GM08714 (cell line): Measurements from ENCODE around the gene CPVL.

Source experiments
- H3K4me3 ChIP-seq: fragments of 200-500 bp; sonication (Bioruptor generic); 2 replicates; pipeline ENCODE4 v1.5.1; 2014; ENCODE audit warnings: mild to moderate bottlenecking, low read length, inconsistent platforms
- ZNF274 ChIP-seq: IDR thresholded peaks from 2 replicates; pipeline ENCODE4 v1.6.1; 2012; ENCODE audit warnings: mild to moderate bottlenecking, low read depth, low read length

CPVL gene

DNA sequence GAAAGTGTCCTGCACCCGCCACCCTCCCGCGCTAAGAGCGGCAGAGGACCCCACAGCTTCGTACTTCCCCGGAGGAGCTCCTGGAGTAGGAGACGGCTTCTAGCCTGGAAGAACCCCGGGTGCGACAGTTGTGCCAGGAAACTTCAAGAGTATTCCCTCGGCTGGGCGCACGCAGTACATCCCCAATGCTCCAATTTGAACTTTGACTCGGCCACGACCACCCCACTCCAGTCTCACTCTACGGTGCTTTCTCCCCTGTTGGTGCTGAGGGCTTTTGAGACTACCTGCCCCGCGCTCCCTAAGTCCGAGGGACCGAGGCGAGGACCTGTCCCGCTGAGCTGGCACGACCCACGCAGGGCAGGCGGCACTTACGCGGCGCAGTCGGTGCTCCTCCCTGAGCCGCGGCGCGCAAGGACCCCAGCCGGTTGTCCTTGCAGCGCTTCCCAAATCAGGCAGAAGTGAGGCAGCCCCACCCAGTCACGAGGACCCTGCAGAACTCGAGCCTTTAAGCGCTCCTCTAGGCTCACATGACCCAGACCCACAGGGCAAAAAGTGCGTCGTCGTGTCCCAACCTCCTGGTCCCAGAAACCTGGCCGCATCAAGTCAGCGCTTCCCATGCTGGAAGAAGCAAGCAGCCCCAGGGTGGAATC, at the start of gene CPVL:
Gene CPVL (minus strand): TSS at position 481 of the 650 bp plus-strand sequence. CDS start 25,476 bp downstream, outside the sequence.
- no peak for TF ChIP-seq ZNF274
- no peak within 1 kb of the TSS; the same call in 1 of the 2 replicates for H3K4me3 ChIP-seq

- TF ChIP-seq ZNF274, result no peak
- H3K4me3 ChIP-seq, result peak within 1 kb of the TSS; percentile 51
Measured at GRCh38 chr7:29194594-29195427, 48.5 kb upstream of the CPVL start, which contains the start of gene CHN2. CHN2 (plus strand) TSS chr7:29194775.

DNA sequence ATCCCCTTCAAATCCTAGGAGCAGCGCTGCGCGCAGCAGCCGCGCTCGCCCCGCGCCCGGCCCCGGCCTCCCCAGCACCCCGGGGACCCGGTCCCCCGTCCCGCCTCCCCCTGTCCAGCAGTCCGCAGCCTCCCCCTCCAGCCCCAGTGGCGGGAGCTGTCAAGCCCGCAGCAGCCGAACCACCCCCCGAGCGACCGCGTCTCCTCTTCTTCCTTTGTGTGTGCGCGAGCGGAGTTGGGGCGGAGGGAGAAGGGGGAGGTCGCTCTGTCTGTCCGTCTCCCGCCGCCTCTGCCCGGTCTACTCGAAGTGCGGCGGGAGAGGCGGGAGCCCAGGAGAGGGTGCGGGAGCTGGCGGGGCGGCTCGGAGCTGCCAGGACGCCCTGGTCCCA, 47.9 kb upstream of the CPVL start:
- TF ChIP-seq ZNF274, result no peak
- H3K4me3 ChIP-seq, result peak overlapping the region; percentile 51

DNA sequence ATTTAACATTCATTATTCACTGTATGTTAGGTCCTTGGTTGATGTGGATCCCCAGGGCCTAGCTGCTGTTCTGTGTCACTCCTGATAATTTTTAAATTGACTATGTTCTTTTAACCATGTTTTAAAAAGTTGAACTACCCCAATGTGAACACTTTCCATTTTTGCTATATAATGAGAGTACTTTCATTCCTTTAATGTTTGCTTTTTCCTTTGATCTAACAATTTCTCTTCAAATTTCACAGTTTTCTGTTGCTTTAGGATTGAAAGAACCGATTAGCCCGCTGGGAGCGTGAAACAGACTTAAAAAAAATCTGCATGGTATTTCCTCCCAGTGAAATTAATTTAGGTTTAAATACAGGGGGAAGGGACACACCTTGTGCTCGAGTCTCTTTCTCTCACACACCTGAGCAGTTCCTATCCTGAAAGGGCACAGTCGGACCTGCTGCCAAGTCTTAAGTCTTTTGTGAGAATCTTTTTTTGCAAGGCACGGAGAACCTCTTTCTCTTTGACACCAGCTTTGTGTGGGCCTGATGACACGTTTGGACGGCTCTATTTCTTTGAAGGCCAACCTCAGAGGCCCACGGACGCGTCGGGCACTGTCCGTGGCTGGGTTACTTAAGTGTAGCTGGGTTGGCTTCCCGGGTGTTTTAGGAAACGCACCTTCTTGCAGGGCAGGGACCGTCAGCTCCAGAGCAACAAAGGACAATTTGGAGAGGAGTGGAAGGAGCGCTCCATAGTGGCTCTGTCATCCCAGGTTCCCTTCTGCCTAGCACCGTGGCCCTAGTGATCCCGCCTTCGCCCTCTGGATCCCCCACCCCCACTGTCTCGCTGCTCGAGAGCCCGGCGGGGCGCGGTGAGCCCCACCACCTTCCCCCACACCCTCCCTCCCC, 47.2 kb upstream of the CPVL start:
- no peak overlapping the region for H3K4me3 ChIP-seq
- TF ChIP-seq ZNF274, result no peak

DNA sequence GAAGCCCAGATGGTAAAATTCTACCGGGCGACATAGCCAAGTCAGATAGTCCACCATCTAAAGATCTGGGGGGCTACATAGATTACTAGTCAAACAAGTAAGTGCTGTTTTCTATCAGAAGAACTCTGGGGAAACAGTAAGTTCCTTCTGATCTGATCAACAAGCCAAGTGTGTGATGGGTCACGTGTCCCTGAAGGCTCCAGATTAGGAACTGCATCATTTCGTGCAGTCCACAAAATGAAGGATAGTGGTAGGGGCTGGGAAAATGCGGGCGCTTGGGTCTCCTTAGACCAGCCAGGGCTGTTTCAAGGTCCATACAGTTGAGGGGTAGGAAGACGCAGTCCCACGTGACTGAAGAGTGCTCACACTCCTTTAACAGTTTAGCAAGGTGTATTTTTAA, 46.5 kb upstream of the CPVL start:
- no peak for TF ChIP-seq ZNF274
- H3K4me3 ChIP-seq, result no peak overlapping the region

DNA sequence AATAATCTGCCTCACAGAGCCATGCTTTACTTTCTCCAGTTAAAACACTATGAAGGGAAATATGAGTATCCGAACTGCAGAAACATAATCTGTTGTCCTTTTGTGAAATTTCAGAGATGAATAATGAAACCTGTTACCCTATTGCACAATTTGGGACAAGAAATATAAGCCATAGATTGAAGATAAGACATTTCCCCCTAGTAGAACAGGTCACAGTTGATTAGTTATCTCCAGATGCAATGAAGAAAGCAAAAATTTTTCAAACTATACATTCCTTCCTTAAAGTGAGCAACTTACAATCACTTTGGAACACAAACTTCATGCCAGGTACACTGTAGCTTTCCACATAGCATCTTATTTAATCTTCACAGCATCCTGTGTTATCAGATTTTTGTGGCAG, 46.0 kb upstream of the CPVL start:
- TF ChIP-seq ZNF274, result no peak

GRCh38 chr7:29190349-29191045, 44.2 kb upstream of the CPVL start:
- TF ChIP-seq ZNF274, result no peak
- no peak overlapping the region for H3K4me3 ChIP-seq

More for the DNA sequence above, 46.0 kb upstream of the CPVL start:
- H3K4me3 ChIP-seq, result no peak overlapping the region

- no peak overlapping the region for H3K4me3 ChIP-seq
- TF ChIP-seq ZNF274, result no peak
Measured at GRCh38 chr7:29189743-29190201, 43.4 kb upstream of the CPVL start.

DNA sequence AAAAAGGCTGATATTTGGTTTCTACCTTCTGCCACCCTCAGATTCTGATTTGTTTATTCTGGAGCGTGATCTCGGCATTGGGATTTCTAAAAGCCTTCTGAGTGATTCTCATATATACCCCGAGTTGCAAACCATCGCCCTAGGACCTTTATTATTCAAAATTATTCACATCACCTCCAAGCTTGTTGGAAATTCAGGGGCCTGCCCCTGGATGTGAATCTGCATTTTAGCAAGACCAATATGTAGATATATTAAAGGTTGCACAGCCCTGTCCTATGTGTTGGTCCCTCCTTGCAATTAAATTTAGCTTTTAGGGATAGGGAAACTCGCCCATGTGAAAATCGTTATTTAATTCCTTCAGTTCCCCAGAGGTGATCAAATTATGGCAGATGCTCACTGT, 39.3 kb upstream of the CPVL start:
- no peak for TF ChIP-seq ZNF274
- H3K4me3 ChIP-seq, result no peak overlapping the region

- TF ChIP-seq ZNF274, result no peak
- H3K4me3 ChIP-seq, result no peak overlapping the region
Measured at GRCh38 chr7:29184599-29184998, 38.3 kb upstream of the CPVL start.

- TF ChIP-seq ZNF274, result no peak
- no peak overlapping the region for H3K4me3 ChIP-seq
Measured at GRCh38 chr7:29179115-29179514, 32.8 kb upstream of the CPVL start.

GRCh38 chr7:29177963-29178600, 31.7 kb upstream of the CPVL start:
- no peak for TF ChIP-seq ZNF274
- no peak overlapping the region for H3K4me3 ChIP-seq

GRCh38 chr7:29173458-29173857, 27.1 kb upstream of the CPVL start:
- H3K4me3 ChIP-seq, result no peak overlapping the region
- TF ChIP-seq ZNF274, result no peak

DNA sequence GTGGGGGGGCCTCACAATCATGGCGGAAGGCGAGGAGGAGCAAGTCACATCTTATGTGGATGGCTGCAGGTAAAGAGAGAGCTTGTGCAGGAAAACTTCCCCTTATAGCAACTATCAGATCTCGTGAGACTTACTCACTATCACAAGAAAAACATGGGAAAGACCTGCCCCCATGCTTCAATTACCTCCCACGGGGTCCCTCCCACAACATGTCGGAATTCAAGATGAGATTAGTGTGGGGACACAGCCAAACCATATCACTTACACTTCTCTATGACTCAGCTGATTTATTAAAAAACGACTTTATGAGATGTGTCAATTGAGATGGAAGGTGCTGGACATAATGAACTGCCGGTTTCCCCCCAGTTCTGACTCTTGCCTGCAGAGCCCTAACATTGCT, 24.4 kb upstream of the CPVL start:
- TF ChIP-seq ZNF274, result no peak
- H3K4me3 ChIP-seq, result no peak overlapping the region
